ENCODE results near the gene PAX7.

DNA sequence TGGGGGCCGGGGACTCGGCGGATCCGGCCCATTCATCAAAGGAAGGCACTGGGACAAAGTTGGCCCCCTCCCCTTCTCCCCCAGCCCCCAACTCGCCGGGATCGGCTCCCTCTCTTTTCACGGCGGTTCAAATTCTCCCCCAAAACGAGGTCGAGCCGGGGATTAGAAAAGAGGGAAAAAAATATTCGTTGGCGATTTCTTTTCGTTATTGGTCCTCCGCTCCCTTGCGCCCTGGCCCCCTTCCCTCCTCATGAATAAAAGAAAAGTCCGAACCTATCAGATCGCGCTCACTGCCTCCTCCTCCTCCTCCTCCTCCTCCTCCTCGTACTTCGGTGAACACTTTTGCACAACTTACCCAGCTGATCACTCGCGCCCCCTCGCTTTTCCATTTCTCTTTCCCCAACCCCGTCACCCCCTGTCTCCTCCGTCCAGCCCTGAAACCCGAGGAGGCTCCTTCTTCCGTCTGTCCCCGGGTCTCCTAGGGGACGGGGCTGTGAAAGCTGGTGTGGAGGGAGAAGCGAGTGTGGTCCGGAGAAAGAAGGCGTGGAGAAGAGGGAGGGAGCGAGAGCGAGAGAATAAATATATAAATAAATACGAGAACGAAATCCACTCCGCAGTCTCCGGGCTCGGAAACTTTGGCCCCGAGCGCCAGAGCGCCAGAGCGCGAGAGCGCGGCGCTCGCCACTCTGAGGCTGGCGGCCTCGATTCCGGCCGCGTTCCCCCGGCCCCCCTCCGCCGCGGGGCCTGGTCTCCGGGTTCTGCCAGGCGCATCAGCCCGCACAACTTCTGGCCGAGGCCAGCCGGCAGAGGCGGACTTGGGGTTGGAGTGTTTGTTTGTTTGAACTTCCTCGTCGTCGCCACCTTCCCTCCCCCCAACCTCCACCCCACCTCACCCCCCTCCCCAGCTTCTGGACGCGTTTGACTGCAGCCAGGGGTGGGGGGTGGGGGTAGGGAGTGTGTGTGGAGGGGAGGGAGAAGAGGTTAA lies at the start of gene PAX7:
- TF ChIP-seq, protein P1, sequence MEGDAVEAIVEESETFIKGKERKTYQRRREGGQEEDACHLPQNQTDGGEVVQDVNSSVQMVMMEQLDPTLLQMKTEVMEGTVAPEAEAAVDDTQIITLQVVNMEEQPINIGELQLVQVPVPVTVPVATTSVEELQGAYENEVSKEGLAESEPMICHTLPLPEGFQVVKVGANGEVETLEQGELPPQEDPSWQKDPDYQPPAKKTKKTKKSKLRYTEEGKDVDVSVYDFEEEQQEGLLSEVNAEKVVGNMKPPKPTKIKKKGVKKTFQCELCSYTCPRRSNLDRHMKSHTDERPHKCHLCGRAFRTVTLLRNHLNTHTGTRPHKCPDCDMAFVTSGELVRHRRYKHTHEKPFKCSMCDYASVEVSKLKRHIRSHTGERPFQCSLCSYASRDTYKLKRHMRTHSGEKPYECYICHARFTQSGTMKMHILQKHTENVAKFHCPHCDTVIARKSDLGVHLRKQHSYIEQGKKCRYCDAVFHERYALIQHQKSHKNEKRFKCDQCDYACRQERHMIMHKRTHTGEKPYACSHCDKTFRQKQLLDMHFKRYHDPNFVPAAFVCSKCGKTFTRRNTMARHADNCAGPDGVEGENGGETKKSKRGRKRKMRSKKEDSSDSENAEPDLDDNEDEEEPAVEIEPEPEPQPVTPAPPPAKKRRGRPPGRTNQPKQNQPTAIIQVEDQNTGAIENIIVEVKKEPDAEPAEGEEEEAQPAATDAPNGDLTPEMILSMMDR (IDR thresholded peaks at IDR 0.05; ENCODE audit: insufficient read depth, low read depth, low read length): no peak
- TF ChIP-seq EZH2 (IDR thresholded peaks at IDR 0.05; ENCODE audit: insufficient read depth, low read length): peak; percentile 41

Measured in astrocyte (in vitro differentiated cells and primary cell).